Caco-2 (cell line): ENCODE results near the gene KLHL11. TPM values are rescaled to one million over a fixed set of nuclear protein-coding genes. Genes with fewer than 3 reads are reported as not detected.

Experiments used
- BruUV-seq: library from RNA; stranded (reverse); fragments of 400-500 nt; replicated peaks from 2 replicates; lab custom pipeline; 2021; lab: Mats Ljungman, UMichigan
- CTCF ChIA-PET: fragments of 300-600 bp; sonication (Branson Sonifier 250); formaldehyde crosslinking; loops from one replicate; lab custom pipeline; 2022; ENCODE audit warnings: antibody characterized with exemption; lab: Charles Lee
- POLR2A ChIA-PET: fragments of 300-600 bp; sonication (Branson Sonifier 250); formaldehyde crosslinking; loops from one replicate; lab custom pipeline; 2022; ENCODE audit warnings: antibody characterized with exemption; lab: Charles Lee
- DNase-seq, 2 experiments: peaks; one replicate each; pipeline versions ENCODE4 v3.0.0 to v3.0.0-alpha.2; 2020 to 2022
- H3K27me3 ChIP-seq: replicated peaks from 2 replicates; pipeline ENCODE4 v1.6.0; 2011; ENCODE audit warnings: low read length; ENCODE audit not compliant: control insufficient read depth, insufficient read depth
- H3K36me3 ChIP-seq: 2 replicates; pipeline ENCODE4 v1.5.1; 2011; ENCODE audit warnings: low read length; ENCODE audit not compliant: control insufficient read depth, insufficient read depth
- H3K4me1 ChIP-seq: fragments of 250-450 bp; sonication (Bioruptor Pico); 2 replicates; pipeline ENCODE4 v1.5.1; 2020; ENCODE audit warnings: mild to moderate bottlenecking
- H3K4me3 ChIP-seq: 2 replicates; pipeline ENCODE4 v1.5.1; 2011; ENCODE audit warnings: low read depth, mild to moderate bottlenecking, control low read depth, low read length
- H3K9me3 ChIP-seq: fragments of 250-450 bp; sonication (Bioruptor Pico); 2 replicates; pipeline ENCODE4 v1.5.1; 2020; ENCODE audit warnings: mild to moderate bottlenecking, moderate library complexity
- H3K27ac Mint-ChIP-seq: one replicate; pipeline ENCODE4 v1.8.0; 2022; ENCODE audit warnings: mixed read lengths; ENCODE audit not compliant: unreplicated experiment
- H3K27me3 Mint-ChIP-seq: one replicate; pipeline ENCODE4 v1.8.0; 2022; ENCODE audit warnings: mixed read lengths; ENCODE audit not compliant: insufficient read depth, unreplicated experiment
- H3K36me3 Mint-ChIP-seq: one replicate; pipeline ENCODE4 v1.8.0; 2022; ENCODE audit warnings: mild to moderate bottlenecking, mixed read lengths; ENCODE audit not compliant: insufficient read depth, unreplicated experiment
- H3K4me1 Mint-ChIP-seq: one replicate; pipeline ENCODE4 v1.8.0; 2022; ENCODE audit warnings: low read depth, mixed read lengths; ENCODE audit not compliant: unreplicated experiment
- H3K4me3 Mint-ChIP-seq: one replicate; pipeline ENCODE4 v1.8.0; 2022; ENCODE audit warnings: mild to moderate bottlenecking, moderate library complexity, mixed read lengths; ENCODE audit not compliant: unreplicated experiment
- H3K9me3 Mint-ChIP-seq: one replicate; pipeline ENCODE4 v1.8.0; 2022; ENCODE audit warnings: mixed read lengths; ENCODE audit not compliant: unreplicated experiment
- intact Hi-C: fragments of 100-400 bp; cut with micrococcal nuclease; formaldehyde crosslinking; loops from one replicate; pipeline ENCODE4 v1.10.0; 2022; ENCODE audit not compliant: unreplicated experiment
- total RNA-seq: library from RNA; stranded (reverse); gene quantifications from 2 replicates; pipeline ENCODE4 v1.2.3, GENCODE V29; 2022
- TF ChIP-seq, protein P1 (sequence below), 2 experiments: fragments of 200-600 bp in 1 of 2; IDR thresholded peaks; 1 replicate in 1 of 2; 2 replicates in 1 of 2; pipeline versions ENCODE4 v1.5.1 to v1.8.0; 2011 to 2022; ENCODE audit warnings: antibody characterized with exemption in 1 of 2, control low read depth in 1 of 2, inconsistent platforms in 1 of 2, low read depth in 1 of 2, low read length in 1 of 2, mild to moderate bottlenecking in 1 of 2, moderate library complexity in 1 of 2; ENCODE audit not compliant: insufficient read depth in 1 of 2, severe bottlenecking in 1 of 2, unreplicated experiment in 1 of 2

Gene KLHL11
- total RNA-seq, 1 experiment from 2014 or later, result 22.2 TPM

DNA sequence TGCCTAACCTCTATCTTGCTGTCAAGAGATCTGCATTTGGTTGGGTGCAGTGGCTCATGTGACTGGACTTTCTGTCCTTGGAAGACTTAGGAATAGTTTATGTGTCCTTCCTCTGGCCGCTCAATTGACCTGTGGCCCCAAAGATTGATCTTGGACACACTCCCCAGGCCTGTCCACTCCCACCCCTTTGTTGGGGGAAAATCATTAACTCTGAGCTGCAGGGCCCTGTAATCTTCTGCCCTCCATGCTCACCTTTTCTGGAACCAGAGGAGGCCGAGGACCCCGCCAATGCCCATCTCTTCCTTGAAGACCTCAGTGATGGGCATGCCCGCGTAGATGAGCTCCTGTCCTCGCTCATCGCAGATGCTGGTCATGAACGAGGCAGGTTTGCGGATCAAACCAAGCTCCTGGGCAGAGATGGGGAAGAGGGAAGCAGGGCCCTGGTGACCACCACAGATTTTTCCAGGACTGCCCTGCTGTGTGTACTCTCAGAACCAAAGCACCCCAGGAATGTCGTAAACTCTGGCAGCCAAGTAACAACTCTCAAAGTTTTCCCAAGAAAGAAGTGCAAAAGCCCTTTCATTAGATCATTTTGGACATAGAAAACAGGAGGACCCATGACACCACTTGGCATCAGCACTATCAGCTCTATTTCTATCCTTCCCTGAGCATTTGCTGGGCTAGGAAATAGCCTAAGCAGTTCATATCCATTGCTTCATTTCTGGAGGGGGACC lies 8.5 kb upstream of the KLHL11 start:
- CTCF ChIA-PET, result no interaction called here
- H3K4me1 Mint-ChIP-seq, result no peaks in the 10 kb centered on the region
- Histone ChIP-seq H3K27me3 (no peaks in the 10 kb centered on the region), H3K36me3 (peaks cover 10% of the 10 kb centered on the region), H3K4me1 (0 out of 2 replicates have a peak, but pooled peaks cover 5% of the 10 kb centered on the region), H3K9me3 (no peaks in the 10 kb centered on the region), H3K4me3 (no peak overlapping the region)
- peaks cover 93% of the 10 kb centered on the region for H3K36me3 Mint-ChIP-seq
- POLR2A ChIA-PET, result no interaction called here
- no TSS peak for BruUV-seq
- DNase-seq, result no peak
- TF ChIP-seq, protein P1, sequence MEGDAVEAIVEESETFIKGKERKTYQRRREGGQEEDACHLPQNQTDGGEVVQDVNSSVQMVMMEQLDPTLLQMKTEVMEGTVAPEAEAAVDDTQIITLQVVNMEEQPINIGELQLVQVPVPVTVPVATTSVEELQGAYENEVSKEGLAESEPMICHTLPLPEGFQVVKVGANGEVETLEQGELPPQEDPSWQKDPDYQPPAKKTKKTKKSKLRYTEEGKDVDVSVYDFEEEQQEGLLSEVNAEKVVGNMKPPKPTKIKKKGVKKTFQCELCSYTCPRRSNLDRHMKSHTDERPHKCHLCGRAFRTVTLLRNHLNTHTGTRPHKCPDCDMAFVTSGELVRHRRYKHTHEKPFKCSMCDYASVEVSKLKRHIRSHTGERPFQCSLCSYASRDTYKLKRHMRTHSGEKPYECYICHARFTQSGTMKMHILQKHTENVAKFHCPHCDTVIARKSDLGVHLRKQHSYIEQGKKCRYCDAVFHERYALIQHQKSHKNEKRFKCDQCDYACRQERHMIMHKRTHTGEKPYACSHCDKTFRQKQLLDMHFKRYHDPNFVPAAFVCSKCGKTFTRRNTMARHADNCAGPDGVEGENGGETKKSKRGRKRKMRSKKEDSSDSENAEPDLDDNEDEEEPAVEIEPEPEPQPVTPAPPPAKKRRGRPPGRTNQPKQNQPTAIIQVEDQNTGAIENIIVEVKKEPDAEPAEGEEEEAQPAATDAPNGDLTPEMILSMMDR (IDR thresholded peaks at IDR 0.05; ENCODE audit: insufficient read depth in 1 of 2, low read depth in 1 of 2, low read length in 1 of 2, severe bottlenecking in 1 of 2, unreplicated experiment in 1 of 2), result no peak
- no peak overlapping the region for H3K4me3 Mint-ChIP-seq
- no peaks in the 10 kb centered on the region for H3K27me3 Mint-ChIP-seq
- no peaks in the 10 kb centered on the region for H3K9me3 Mint-ChIP-seq
- intact Hi-C loops, result no loop called here
- no peak overlapping the region for H3K27ac Mint-ChIP-seq

DNA sequence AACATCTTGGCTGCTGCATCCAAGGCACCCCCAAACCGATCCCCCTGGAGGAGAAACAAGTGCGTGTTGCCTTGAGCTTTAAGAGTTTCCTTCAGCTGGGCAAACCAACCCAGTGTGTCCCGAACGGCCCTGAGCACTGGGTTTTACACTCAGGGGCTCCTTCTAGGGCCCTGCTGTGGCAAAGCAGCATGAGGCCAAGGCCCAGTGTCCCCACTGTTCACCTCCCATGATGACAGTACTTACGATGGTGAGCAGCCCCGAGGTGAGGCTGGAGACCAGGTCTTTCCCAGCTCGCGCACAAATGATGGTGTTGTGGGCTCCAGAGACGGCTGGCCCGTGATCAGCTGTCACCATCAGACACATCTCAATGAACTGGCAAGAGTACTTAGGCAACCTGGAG lies 6.6 kb upstream of the KLHL11 start:
- TF ChIP-seq, protein P1 (IDR thresholded peaks at IDR 0.05; ENCODE audit: insufficient read depth in 1 of 2, low read depth in 1 of 2, low read length in 1 of 2, severe bottlenecking in 1 of 2, unreplicated experiment in 1 of 2), result no peak
- CTCF ChIA-PET, result interaction anchor here (0.6 kb wide), 1 partner anchor 60 kb away, joined by 5 read pairs; no protein-coding TSS in a partner anchor
- intact Hi-C loops, result no loop called here
- no peak for DNase-seq
- no peak overlapping the region for H3K4me3 ChIP-seq
- peaks cover 10% of the 10 kb centered on the region for H3K36me3 ChIP-seq
- Mint-ChIP-seq H3K4me1 (no peaks in the 10 kb centered on the region), H3K27ac (no peak overlapping the region), H3K36me3 (peaks cover 93% of the 10 kb centered on the region), H3K27me3 (no peaks in the 10 kb centered on the region), H3K9me3 (no peaks in the 10 kb centered on the region), H3K4me3 (no peak overlapping the region)
- no peaks in the 10 kb centered on the region for H3K27me3 ChIP-seq
- POLR2A ChIA-PET, result no interaction called here
- 0 out of 2 replicates have a peak, but pooled peaks cover 5% of the 10 kb centered on the region for H3K4me1 ChIP-seq
- no TSS peak for BruUV-seq
- H3K9me3 ChIP-seq, result no peaks in the 10 kb centered on the region

DNA sequence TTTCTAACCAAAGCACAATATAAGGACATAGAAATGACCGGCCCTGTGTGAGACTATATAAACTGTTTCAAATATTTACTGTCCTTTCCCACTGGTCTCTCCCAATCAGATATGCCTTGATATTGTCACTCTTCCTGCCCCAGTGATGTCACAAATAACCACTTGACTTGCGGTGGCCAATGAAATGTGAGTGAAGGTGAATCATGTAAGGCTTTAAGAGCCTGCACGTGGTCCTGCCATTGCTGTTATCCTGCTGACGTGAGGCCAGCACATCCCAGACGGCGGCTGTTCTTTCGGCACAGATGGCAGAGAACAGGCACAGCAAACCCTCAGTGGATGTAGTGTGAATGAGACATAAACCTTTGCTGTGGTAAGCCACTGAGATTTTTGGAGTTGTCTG lies 5.4 kb upstream of the KLHL11 start:
- Mint-ChIP-seq H3K27ac (no peak overlapping the region), H3K9me3 (no peaks in the 10 kb centered on the region), H3K4me1 (no peaks in the 10 kb centered on the region), H3K27me3 (no peaks in the 10 kb centered on the region), H3K4me3 (no peak overlapping the region), H3K36me3 (peaks cover 85% of the 10 kb centered on the region)
- intact Hi-C loops, result no loop called here
- ChIA-PET CTCF (interaction anchor here (0.5 to 0.7 kb wide), 2 partner anchors 14 to 148 kb away, joined by 6 to 9 read pairs; no protein-coding TSS in a partner anchor), POLR2A (no interaction called here)
- Histone ChIP-seq H3K36me3 (peaks cover 10% of the 10 kb centered on the region), H3K27me3 (no peaks in the 10 kb centered on the region), H3K4me1 (0 out of 2 replicates have a peak, but pooled peaks cover 5% of the 10 kb centered on the region), H3K4me3 (no peak overlapping the region), H3K9me3 (no peaks in the 10 kb centered on the region)
- no peak for DNase-seq
- TF ChIP-seq, protein P1 (IDR thresholded peaks at IDR 0.05; ENCODE audit: insufficient read depth in 1 of 2, low read depth in 1 of 2, low read length in 1 of 2, severe bottlenecking in 1 of 2, unreplicated experiment in 1 of 2), result no peak
- no TSS peak for BruUV-seq
